NAMALWA (cell line): ENCODE measurements around the gene MYL12A.
"Not testable (repeated sequence)": the region's sequence is repeated elsewhere in the genome, so short reads cannot be mapped to it uniquely, and the experiment has no call there.

ENCODE experiments used
- DNase-seq: peaks from one replicate; pipeline ENCODE4 v3.0.0-alpha.2; 2015; ENCODE audit warnings: low spot score

The MYL12A gene

GRCh38 chr18:3255611-3256165, 8.1 kb downstream of the MYL12A start:
- DNase-seq, result no peak

DNA sequence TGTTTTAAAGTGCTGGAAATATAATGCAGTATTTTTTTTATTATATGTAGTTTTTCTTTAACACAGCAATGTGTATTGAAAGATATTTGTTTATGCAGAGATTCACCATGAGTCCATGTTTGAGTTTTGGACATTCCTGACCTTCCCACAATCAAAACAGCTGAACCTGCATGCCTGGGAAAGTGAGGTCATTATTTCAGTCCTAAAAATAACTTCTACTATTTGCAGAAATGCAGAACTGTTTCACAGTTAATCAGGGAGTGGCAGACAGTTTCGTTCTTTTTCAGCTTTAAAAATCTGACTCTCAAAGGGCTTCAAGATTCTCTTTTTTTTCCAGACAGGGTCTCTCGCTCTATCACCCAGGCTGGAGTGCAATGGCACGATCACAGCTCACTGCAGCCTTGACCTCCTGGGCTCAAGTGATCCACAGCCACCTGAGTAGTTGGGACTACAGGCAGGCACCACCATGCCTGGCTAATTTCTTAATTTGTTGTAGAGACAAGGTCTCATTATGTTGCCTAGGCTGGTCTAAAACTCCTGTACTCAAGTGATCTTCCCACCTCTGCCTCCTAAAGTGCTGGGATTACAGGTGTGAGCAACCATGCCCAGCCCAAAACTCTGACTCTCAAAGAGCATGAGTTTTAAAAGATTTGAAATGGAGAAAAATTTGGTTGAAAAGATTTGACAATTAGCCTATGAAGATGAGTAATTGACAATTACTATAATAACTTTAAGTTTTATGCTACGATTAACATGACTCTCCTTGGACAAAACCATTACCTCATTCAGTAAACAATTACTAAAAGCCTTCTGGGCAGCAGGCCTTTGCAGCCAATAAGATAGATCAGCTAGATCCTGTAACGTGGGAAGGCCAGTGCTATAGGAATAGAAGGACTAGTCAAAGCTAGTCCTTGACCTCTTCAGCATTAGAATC, 9.4 kb downstream of the MYL12A start:
- no peak for DNase-seq

- DNase-seq, result no peak
Observed at GRCh38 chr18:3257627-3258120, 10.1 kb downstream of the MYL12A start.

GRCh38 chr18:3260995-3261372, 13.4 kb downstream of the MYL12A start:
- DNase-seq, result no peak

DNA sequence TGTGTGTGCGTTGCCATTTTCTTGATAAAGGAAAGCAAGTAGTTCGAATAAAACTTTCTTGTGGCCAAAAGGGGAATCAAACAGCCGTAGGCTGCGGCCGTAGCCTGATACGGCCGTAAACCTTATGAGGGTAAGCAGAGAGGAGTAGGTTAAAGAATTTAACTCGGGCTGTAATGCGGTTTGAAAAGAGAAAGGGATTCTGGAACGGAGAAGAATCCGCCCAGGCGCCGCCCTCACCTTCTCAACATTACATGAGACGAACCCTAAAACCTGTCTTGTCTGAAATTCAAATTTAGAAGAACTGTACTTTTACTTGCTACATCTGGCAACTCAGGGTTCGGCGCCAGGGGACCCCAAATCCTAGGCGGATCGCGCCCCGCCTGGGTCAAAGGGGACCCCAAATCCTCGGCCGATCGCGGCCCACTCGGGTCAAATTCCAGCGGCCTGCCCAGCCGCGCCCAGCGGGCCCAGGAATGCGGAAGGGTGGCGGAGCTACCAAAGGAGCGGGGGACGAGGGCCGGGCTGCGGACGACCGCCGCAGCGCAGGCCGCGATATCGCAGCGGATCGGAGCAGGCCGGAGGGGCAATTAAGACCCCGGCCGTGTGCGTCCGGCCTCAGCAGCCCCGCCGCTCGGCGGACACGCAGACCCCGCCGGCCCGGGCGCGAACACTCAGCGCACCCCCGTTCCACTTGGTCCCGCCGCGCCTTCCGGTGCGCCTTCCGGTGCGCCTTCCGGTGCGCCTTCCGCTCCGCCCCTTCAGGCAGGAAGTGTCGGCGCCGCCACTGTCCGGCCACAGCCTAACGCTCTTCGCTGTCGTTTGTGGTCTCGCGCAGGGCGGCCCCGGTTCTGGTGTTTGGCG, 14.0 kb downstream of the MYL12A start, which contains the start of gene MYL12B:
MYL12B (plus strand) TSS at position 761 of the 861 bp plus-strand sequence. CDS start 10,766 bp downstream, outside the sequence.
- DNase-seq, result peak; percentile 84

DNA sequence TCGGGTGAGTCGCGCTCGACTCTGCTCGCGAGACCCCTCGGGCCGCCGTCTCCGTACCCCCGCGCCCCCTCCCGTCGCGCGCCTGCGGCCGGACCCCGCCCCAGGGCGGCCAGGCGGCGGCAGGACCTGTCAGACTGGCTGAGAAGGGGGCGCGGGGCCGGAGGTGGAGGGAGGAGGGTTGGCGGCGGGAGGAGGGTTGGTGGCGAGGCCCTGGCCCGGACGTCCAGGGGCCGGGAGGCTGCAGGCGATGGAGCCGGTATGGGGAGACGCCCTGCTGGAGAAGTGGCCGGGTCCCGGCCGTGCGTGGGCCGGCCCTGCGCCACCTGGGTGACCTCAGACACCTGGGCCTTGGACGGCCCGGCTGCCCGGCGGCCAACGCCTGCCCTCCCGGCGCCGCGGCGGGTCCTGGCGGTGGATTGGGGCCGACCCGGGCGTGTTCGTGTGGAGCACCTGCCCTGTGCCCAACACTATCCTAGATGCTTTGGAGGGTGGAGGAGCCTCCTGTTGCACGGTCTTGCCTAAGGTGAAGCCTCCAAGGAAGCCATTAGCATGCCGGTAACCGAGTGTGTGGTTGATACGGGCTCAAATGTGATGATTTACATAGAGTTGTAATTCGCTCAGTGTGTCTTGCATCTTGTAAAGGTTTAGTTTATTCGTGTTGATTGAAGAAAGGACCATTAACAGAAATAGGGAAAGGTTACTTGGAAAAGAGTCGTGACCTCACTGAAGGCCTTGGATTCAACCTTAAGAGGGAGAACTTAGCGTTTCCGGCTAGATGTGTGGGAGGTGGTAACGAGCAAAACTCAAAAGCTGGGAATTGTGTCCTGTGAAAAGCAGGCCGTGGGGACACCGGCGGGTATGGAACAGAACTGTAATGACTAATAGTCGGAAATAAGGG, 14.9 kb downstream of the MYL12A start:
- DNase-seq, result peak; percentile 50

- no peak for DNase-seq
Observed at GRCh38 chr18:3263132-3263700, 15.6 kb downstream of the MYL12A start.

GRCh38 chr18:3264362-3264761, 16.8 kb downstream of the MYL12A start:
- no peak for DNase-seq

DNA sequence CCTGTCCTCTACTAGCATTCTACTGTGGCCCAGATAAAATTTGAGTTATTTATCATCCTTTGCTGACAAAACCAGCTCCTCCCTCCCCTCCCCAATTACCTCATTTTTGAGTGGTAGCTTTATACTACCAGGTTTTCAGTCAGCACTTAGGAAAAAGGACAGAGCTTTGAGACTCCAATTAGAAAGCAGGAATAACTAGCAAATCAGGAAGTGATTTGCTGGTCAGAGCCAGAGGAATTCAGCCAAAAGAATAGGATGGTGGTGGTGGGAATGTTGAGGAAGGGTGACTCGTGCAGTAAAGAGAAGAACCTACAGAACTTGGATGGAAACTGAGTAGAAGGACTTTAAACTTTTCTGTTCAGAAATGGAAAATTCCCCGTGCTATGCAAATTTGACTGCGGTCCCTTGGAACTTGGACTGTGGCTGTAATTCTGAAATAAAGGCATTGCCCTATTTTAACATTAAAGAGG, 18.0 kb downstream of the MYL12A start:
- no peak for DNase-seq

DNA sequence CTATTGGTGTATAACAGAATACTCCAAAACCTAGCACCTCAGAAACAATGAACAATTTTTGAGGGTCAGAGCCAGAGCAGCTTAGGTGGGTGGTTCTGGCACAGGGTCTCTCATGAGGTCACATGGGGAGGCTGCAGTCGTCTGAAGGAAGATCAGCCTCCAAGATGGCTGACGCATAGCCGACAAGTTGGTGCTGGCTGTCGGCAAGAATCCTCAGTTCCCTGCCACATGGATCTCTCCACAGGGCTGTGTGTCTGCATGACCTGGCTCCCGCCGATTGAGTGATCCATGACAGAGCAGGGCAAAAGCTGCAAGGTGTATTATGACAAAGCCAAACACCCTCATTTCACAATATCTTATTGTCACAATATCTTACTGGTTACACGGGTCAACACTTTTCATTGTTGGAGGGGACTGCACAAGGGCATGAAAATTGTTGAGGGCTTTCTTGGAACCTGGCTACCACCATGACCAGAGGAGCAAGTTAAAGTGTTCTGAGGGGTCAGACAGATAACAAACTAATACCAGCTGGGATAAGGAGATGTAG, 18.5 kb downstream of the MYL12A start:
- DNase-seq, result no peak

DNA sequence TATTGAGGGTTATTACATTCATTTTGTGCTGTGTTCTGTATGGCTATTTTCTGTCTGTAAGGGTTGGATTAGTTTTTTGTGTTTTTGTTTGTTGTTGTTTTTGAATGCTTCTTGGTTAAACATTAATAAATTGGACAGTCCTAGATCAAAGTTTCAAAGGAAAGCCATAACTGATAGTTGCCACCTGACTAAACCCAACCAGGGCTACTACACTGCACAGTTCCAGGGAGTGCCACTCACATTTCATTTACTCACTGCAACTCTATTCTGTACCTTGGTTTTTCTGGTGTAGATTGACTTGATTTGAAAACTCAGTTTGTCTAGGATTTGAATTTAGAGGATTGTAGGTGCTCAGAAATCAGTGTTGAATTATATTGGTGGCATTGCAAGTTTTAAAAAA, 20.7 kb downstream of the MYL12A start:
- no peak for DNase-seq

GRCh38 chr18:3269241-3269913, 21.8 kb downstream of the MYL12A start:
- no peak for DNase-seq

DNA sequence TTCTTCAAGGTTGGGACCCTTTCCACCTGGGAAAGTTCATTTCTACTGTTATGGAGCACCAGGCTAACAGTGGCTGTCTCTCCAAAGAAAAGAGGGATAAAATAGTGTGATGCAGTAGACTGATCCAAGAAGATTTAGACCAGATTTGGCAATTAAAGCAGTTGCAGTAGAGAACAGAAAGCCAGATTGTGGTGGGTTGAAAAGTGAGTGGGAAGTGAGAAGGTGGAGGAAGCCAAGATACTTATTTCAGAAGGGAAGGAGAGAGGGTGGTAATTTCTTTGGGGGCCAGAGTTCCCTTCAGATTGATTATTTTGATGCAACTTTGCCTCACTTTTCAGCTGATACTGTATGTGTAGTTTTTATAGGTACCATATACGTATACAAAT, 22.3 kb downstream of the MYL12A start:
- DNase-seq, result no peak

GRCh38 chr18:3273042-3273441, 25.4 kb downstream of the MYL12A start:
- no peak for DNase-seq

GRCh38 chr18:3277643-3278213, 30.1 kb downstream of the MYL12A start:
- DNase-seq, result not testable (repeated sequence)

DNA sequence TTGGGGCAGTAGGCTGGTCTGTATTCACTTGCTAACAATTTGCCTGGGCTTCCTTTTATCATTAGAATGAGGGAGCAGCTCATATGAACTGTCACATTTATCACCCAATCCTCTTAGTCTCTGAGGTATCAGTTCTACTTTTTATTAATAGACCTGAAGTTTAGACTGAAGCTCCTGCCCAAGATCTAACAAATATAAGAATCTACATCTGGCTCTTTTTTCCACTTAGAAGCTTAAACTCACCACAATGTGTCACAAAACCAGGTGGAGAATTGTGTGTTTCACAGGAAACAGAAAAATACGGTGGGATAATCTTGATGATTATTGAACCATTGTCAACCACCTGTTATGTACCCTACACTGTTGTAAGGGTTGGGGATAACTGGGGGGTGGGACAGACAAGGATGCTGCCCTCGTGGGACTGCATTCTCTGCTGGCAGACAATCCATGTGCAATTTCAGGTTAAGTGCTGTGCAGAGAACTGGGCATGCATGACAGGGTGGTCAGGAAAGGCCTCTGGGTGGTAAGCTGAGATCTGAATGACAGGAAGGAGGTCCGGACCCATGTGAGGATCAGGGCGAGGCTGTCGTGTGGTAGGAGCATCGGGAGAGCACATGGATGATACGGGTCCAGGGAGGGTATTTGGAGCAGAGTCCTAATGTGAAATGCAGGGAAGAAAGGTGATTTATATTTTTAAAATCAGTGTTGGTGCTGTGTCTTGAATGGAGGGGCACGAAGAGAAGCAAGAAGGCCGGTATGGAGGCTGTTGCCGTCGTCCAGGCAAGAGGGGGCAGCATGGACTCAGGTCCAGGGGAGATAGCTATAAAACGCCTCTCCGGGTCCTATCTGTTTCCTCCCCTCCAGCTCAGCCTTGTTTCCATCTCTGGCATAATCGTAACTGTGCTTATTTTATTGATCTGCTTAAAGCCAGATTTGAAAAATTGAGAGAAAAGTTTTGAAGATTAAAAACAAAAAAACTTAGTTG, 31.9 kb downstream of the MYL12A start:
- peak; percentile 77 for DNase-seq

DNA sequence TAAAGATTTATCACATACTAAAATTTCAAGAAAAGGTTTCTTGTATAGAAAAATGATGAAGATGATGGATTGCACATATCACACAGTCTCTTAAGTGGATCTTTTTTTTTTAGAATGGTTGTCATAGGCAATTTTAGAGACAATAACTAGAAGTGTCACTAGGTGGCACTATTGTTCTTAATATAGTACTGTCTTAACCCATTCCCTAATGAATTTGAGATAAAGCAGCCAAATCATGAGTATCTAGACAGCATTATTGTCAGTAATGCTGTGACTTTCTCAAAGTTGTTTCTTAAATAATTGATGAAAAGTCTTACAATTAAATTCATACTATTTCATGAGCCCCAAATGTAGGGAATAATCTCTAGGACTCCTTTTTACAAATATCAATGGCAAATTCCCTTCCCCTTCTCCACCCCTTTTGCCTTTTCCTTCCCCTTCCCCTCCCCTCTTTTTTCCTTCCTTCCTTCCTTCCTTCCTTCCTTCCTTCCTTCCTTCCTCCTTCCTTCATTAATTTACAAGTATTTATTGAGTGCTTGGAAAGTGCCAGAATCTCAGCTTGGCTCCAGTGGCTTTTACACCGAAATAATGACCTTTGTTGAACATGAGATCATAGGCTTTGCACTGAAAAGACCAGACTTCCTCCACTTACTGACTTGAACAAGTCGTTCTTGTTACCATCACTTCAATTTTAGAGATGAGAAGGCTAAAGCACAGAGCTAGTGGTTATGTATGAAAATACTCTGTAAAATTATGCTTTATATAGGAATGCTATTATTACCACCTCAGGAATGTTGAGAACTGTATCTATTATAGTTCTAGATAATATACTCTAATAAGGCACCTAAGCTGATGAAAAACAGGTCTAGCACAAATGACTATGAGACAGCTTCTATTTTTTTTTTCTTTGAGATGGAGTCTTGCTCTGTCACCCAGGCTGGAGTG, 34.1 kb downstream of the MYL12A start:
- DNase-seq, result peak; percentile 89
